DND-41 (cell line): Measurements from ENCODE around the gene CGRRF1.

Experiments
- ATAC-seq: fragments of 200-7000 bp; cut with Tn5 transposase; 3 replicates; pipeline ENCODE4 v1.9.1; 2021; ENCODE audit warnings: low read depth; ENCODE audit not compliant: insufficient read depth
- DNase-seq: peaks from one replicate; pipeline ENCODE4 v3.0.0-alpha.2; 2020
- H2AFZ ChIP-seq: 2 replicates; pipeline ENCODE4 v1.6.0; 2012; ENCODE audit warnings: low read depth, low read length
- H3K27ac ChIP-seq: 2 replicates; pipeline ENCODE4 v1.5.1; 2012; ENCODE audit warnings: low read length, inconsistent platforms
- H3K27me3 ChIP-seq: fragments of 200-600 bp; sonication (generic); 2 replicates; pipeline ENCODE4 v1.6.0; 2012; ENCODE audit warnings: low read length, mild to moderate bottlenecking, inconsistent platforms; ENCODE audit not compliant: insufficient read depth, poor library complexity
- H3K36me3 ChIP-seq: 2 replicates; pipeline ENCODE4 v1.5.1; 2012; ENCODE audit warnings: low read length, inconsistent platforms; ENCODE audit not compliant: insufficient read depth
- H3K4me1 ChIP-seq: 2 replicates; pipeline ENCODE4 v1.5.1; 2012; ENCODE audit warnings: mild to moderate bottlenecking, low read length; ENCODE audit not compliant: insufficient read depth
- H3K4me2 ChIP-seq: 2 replicates; pipeline ENCODE4 v1.6.0; 2012; ENCODE audit warnings: mild to moderate bottlenecking, moderate library complexity, low read length, inconsistent platforms; ENCODE audit not compliant: insufficient read depth
- H3K4me3 ChIP-seq, 2 experiments: fragments of 200-600 bp in 1 of 2; shearing (Covaris generic) in 1 of 2; 2 replicates each; pipeline ENCODE4 v1.5.1; 2012 to 2016; ENCODE audit warnings: inconsistent platforms in 2 of 2, low read length in 2 of 2, mild to moderate bottlenecking in 2 of 2, low read depth in 1 of 2, moderate library complexity in 1 of 2
- H3K79me2 ChIP-seq: 2 replicates; pipeline ENCODE4 v1.6.0; 2012; ENCODE audit warnings: low read length, inconsistent platforms; ENCODE audit not compliant: insufficient read depth
- H3K9ac ChIP-seq: 2 replicates; pipeline ENCODE4 v1.6.0; 2012; ENCODE audit warnings: low read depth, mild to moderate bottlenecking, inconsistent platforms, low read length, moderate library complexity
- H3K9me3 ChIP-seq: 2 replicates; pipeline ENCODE4 v1.5.1; 2012; ENCODE audit warnings: low read length, moderate library complexity, mild to moderate bottlenecking, inconsistent platforms; ENCODE audit not compliant: insufficient read depth, severe bottlenecking
- H4K20me1 ChIP-seq: 2 replicates; pipeline ENCODE4 v1.6.0; 2012; ENCODE audit warnings: low read length; ENCODE audit not compliant: insufficient read depth
- EZH2 ChIP-seq: IDR thresholded peaks from 3 replicates; pipeline ENCODE4 v1.6.1; 2012; ENCODE audit warnings: borderline replicate concordance, low read depth, mild to moderate bottlenecking, moderate library complexity, low read length, inconsistent platforms; ENCODE audit not compliant: severe bottlenecking
- TF ChIP-seq, protein P1 (sequence below): IDR thresholded peaks from 2 replicates; pipeline ENCODE4 v1.5.1; 2012; ENCODE audit warnings: borderline replicate concordance, low read length, moderate library complexity, mild to moderate bottlenecking; ENCODE audit not compliant: poor library complexity, severe bottlenecking; ENCODE audit errors: extremely low read depth

The CGRRF1 gene

DNA sequence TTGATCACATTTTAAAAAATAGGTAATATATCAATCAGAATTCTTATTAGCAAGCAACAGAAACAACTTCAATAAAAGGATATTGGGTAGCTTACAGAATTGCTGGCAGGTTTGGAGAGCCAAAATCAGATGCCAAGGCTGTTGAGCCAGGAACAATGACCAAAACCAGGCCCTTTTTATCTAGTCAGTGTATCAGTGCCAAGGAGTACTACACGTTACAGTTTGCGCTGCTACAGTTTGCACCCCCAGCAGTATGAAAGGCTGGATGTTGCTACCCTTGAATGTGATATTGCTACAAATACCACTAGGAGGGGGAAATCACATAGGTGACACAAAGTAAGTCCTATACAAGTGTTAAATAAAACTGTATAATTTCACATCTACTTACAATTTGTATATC, 19.3 kb downstream of the CGRRF1 start:
- H2AFZ ChIP-seq = no peak overlapping the region
- H3K4me2 ChIP-seq = no peak overlapping the region
- H3K79me2 ChIP-seq = no peaks in the 10 kb centered on the region
- no peak overlapping the region for H3K27ac ChIP-seq
- peaks cover 4% of the 10 kb centered on the region; the same call in 1 of the 2 replicates for H3K36me3 ChIP-seq
- ATAC-seq (no peak), DNase-seq (no peak)
- no peaks in the 10 kb centered on the region for H3K4me1 ChIP-seq
- no peaks in the 10 kb centered on the region for H3K9me3 ChIP-seq
- no peak overlapping the region for H3K9ac ChIP-seq
- H4K20me1 ChIP-seq = no peaks in the 10 kb centered on the region
- no peaks in the 10 kb centered on the region for H3K27me3 ChIP-seq
- H3K4me3 ChIP-seq = no peak overlapping the region
- TF ChIP-seq, protein P1, sequence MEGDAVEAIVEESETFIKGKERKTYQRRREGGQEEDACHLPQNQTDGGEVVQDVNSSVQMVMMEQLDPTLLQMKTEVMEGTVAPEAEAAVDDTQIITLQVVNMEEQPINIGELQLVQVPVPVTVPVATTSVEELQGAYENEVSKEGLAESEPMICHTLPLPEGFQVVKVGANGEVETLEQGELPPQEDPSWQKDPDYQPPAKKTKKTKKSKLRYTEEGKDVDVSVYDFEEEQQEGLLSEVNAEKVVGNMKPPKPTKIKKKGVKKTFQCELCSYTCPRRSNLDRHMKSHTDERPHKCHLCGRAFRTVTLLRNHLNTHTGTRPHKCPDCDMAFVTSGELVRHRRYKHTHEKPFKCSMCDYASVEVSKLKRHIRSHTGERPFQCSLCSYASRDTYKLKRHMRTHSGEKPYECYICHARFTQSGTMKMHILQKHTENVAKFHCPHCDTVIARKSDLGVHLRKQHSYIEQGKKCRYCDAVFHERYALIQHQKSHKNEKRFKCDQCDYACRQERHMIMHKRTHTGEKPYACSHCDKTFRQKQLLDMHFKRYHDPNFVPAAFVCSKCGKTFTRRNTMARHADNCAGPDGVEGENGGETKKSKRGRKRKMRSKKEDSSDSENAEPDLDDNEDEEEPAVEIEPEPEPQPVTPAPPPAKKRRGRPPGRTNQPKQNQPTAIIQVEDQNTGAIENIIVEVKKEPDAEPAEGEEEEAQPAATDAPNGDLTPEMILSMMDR = no peak
- TF ChIP-seq EZH2 = no peak

DNA sequence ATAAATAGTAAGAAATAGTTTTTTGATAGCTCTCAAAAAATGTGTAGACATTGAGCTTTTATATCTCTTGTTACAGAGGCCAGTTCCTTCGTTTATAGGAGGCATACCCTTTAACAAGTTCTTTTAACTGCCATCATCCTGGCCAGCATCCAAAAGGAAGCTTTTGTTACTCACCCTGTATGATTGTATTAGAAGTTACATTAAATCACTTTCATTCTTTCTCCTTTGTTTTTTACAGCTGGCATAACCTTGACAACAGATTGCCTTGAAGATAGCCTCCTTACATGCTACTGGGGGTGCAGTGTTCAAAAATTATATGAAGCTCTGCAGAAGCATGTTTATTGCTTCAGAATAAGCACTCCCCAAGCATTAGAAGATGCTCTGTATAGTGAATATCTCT, 20.1 kb downstream of the CGRRF1 start:
- Histone ChIP-seq H3K9ac (no peak overlapping the region), H3K4me2 (no peak overlapping the region), H3K9me3 (no peaks in the 10 kb centered on the region), H3K4me1 (no peaks in the 10 kb centered on the region), H3K27me3 (no peaks in the 10 kb centered on the region), H3K4me3 (no peak overlapping the region), H3K27ac (no peak overlapping the region), H2AFZ (no peak overlapping the region), H4K20me1 (no peaks in the 10 kb centered on the region), H3K36me3 (peaks cover 3% of the 10 kb centered on the region; the same call in 1 of the 2 replicates), H3K79me2 (no peaks in the 10 kb centered on the region)
- DNase-seq (no peak), ATAC-seq (no peak)
- TF ChIP-seq, protein P1 = no peak
- TF ChIP-seq EZH2 = no peak

DNA sequence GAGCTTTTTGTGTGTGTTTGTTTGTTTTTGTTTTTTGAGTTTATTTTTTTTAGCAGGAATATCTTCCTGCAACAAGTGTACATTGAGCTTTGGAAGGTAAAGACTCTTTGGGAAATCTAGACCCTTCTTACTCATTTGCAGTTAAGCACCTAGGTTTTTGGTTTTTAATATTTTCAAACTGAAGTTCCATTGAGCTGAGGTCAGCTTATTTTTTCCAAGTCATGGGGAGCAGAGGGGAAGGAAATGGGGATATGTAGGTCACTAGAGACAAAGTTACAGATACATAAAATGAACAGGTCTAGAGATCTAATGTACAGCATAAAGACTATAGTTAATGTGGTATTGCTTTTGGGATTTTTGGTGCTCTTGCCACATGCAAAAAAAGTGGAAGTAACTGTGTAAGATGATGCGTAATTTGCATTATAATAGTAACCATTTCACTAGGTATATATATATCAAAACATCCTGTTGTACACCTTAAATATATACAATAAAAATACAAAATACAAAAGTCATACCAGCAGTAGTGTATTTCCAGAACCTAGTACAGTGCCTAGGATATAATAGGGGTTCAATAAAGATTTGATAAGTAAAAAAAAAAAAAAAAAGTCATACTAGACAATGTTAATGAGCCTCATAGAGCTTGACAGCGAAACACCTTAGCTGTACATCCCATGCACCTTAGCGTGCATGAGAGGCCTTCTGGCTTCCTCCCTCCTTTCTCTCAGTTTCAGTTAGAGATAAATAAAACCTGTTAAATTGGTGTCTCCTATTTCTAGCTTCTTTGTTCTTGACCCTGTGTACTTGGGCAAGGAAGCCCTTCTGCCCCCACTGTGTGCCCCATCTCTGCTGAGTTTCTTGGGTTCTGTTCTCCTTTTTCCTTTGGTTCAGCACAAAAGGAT, 22.7 kb downstream of the CGRRF1 start:
- ATAC-seq (no peak), DNase-seq (no peak)
- no peaks in the 10 kb centered on the region for H3K79me2 ChIP-seq
- no peak overlapping the region for H3K4me2 ChIP-seq
- TF ChIP-seq, protein P1 = no peak
- TF ChIP-seq EZH2 = no peak
- H3K4me3 ChIP-seq = no peak overlapping the region
- no peak overlapping the region for H3K9ac ChIP-seq
- H2AFZ ChIP-seq = no peak overlapping the region
- H3K36me3 ChIP-seq = no peaks in the 10 kb centered on the region
- no peak overlapping the region for H3K27ac ChIP-seq
- no peaks in the 10 kb centered on the region for H3K9me3 ChIP-seq
- H3K4me1 ChIP-seq = no peaks in the 10 kb centered on the region
- H3K27me3 ChIP-seq = no peaks in the 10 kb centered on the region
- no peaks in the 10 kb centered on the region for H4K20me1 ChIP-seq
